CD4-positive, CD25-positive, alpha-beta regulatory T cell (primary cell): Measurements from ENCODE around the gene SLC38A1. TPM values are rescaled to one million over a fixed set of nuclear protein-coding genes. Genes with fewer than 3 reads are reported as not detected.

ENCODE experiments used
- ATAC-seq, 2 donors: fragments of 150-1000 bp; cut with Tn5 transposase; one replicate each; pipeline ENCODE4 v1.10.0; 2021; ENCODE audit warnings: low read depth in 2 of 2, moderate number of reproducible peaks in 2 of 2, moderate library complexity in 1 of 2
- DNase-seq, 3 donors: peaks; one replicate each; pipeline versions ENCODE4 v3.0.0 to v3.0.0-alpha.2; 2012 to 2022; ENCODE audit warnings: mixed read lengths in 1 of 3
- H3K27ac ChIP-seq: one replicate; pipeline ENCODE4 v1.7.0; 2013; ENCODE audit warnings: mild to moderate bottlenecking, low read length; ENCODE audit not compliant: insufficient read depth, poor library complexity, severe bottlenecking
- H3K27me3 ChIP-seq: one replicate; pipeline ENCODE4 v1.7.0; 2013; ENCODE audit warnings: low read length; ENCODE audit not compliant: control insufficient read depth, insufficient read depth
- H3K36me3 ChIP-seq: one replicate; pipeline ENCODE4 v1.7.0; 2013; ENCODE audit warnings: mild to moderate bottlenecking, low read length, moderate library complexity; ENCODE audit not compliant: control insufficient read depth, insufficient read depth
- H3K4me1 ChIP-seq: 2 replicates; pipeline ENCODE4 v1.7.0; 2013; ENCODE audit warnings: mild to moderate bottlenecking, low read length; ENCODE audit not compliant: insufficient read depth, control insufficient read depth, poor library complexity, severe bottlenecking
- H3K4me3 ChIP-seq: one replicate; pipeline ENCODE4 v1.7.0; 2013; ENCODE audit warnings: low read depth, mild to moderate bottlenecking, low read length, moderate library complexity
- H3K9me3 ChIP-seq, 2 experiments: 1 replicate in 1 of 2; 2 replicates in 1 of 2; pipeline ENCODE4 v1.7.0; 2013; ENCODE audit warnings: low read length in 2 of 2, mild to moderate bottlenecking in 1 of 2, moderate library complexity in 1 of 2; ENCODE audit not compliant: control insufficient read depth in 2 of 2
- H3K27ac Mint-ChIP-seq, 3 donors: one replicate each; pipeline ENCODE4 v1.8.0; 2020 to 2022; ENCODE audit warnings: mild to moderate bottlenecking in 3 of 3, mixed read lengths in 3 of 3, moderate library complexity in 2 of 3
- H3K27me3 Mint-ChIP-seq: one replicate; pipeline ENCODE4 v1.8.0; 2022; ENCODE audit warnings: mild to moderate bottlenecking, mixed read lengths
- H3K36me3 Mint-ChIP-seq: one replicate; pipeline ENCODE4 v1.8.0; 2020; ENCODE audit warnings: mixed read lengths
- H3K4me1 Mint-ChIP-seq, 4 donors: one replicate each; pipeline ENCODE4 v1.8.0; 2020 to 2022; ENCODE audit warnings: mixed read lengths in 4 of 4, mild to moderate bottlenecking in 1 of 4
- H3K4me3 Mint-ChIP-seq, 4 donors: one replicate each; pipeline ENCODE4 v1.8.0; 2020 to 2022; ENCODE audit warnings: mild to moderate bottlenecking in 4 of 4, mixed read lengths in 4 of 4, moderate library complexity in 3 of 4
- H3K9me3 Mint-ChIP-seq, 7 donors: one replicate each; pipeline ENCODE4 v1.8.0; 2020 to 2022; ENCODE audit warnings: mixed read lengths in 7 of 7, mild to moderate bottlenecking in 3 of 7, moderate library complexity in 2 of 7
- polyA plus RNA-seq, 4 donors: library from polyadenylated mRNA; unstranded; fragments of 300-500 nt; fragmentation: Illumina TruSeq; gene quantifications; one replicate each; pipeline ENCODE4 v1.2.3, GENCODE V29; 2021
- total RNA-seq: library from RNA; stranded (reverse); gene quantifications from one replicate; pipeline ENCODE4 v1.2.3, GENCODE V29; 2022

SLC38A1 gene
- total and polyA plus RNA-seq, 5 donors from 2014 or later: 257 to 342 (median 276) TPM

DNA sequence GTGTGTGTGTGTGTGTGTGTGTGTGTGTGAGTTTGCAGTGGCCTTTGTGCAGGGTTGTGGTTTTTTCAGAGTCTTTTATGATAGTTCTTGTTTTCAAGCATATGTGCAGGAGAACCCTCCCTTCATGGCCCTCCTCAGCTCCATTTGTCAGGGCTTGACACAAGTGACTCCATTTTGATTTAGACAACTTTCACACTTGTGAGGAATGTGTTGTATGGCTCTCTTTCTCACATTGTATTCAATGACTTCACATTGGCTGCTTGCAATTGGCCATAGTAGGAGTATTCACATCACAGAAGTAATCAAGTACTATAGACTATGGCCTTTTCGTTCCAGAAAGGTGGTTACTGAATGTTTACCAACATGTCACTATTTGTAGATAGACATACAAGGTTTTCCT is 133.1 kb downstream of the SLC38A1 start:
- Histone ChIP-seq H3K27me3 (peaks cover 13% of the 10 kb centered on the region), H3K4me3 (no peak overlapping the region), H3K36me3 (no peaks in the 10 kb centered on the region), H3K4me1 (no peaks in the 10 kb centered on the region), H3K9me3 (no peaks in the 10 kb centered on the region), H3K27ac (no peak overlapping the region)
- Mint-ChIP-seq H3K36me3 (no peaks in the 10 kb centered on the region), H3K27ac (no peak overlapping the region), H3K4me3 (no peak overlapping the region), H3K4me1 (no peaks in the 10 kb centered on the region), H3K27me3 (peaks cover 47% of the 10 kb centered on the region), H3K9me3 (peaks cover 0 to 2% (median 0%) of the 10 kb centered on the region in 7 donors)
- ATAC-seq (no peak), DNase-seq (no peak)

DNA sequence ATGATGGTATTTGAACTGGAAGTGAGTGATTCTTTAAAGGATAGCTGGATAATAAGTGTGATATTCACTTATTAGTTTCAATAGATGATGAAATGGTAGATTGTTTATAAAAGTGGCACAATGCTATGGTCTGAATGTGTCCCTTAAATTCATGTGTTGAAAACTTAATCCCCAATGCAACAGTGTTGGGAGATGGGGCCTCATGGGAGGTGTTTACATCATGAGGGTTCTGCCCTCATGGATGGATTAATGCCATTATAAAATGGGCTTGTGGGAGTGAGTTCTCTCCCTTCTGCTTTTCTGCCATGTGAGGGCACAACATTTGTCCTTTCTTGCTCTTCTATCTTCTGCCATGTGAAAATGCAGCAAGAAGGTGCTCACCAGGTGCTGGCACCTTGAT is 134.0 kb downstream of the SLC38A1 start:
- ATAC-seq: no peak
- no peaks in the 10 kb centered on the region for H3K4me1 ChIP-seq

DNA sequence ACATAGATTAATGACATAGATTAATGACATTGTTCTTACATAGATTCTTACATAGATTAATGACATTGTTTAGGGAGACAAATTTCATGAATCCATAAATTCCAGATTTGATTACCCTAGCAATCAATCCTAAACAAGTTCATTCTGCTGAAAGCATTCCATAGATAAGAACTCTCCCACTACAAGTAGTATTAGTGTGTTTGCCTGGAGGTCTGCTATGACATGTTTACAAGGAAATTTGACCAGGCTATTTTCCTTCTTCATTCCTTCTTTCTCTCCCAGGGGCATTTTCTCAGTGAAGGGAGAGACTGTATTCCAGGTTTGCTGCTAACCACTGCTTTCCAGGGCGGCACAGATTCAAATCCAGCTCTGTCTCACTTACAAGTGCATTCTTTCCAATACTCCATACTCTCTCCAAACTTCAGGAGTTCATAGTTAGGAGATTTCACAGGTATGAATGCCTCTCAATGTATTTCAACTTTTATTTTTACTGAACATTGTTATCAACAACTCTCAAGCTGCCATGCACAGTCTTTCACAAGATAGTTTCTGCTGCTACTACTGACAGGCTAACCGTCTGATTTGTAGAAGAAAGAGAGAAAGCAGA is 134.5 kb downstream of the SLC38A1 start:
- H3K36me3 ChIP-seq: no peaks in the 10 kb centered on the region
- Mint-ChIP-seq H3K9me3 (peaks cover 0 to 2% (median 0%) of the 10 kb centered on the region in 7 donors), H3K27ac (no peak overlapping the region), H3K36me3 (no peaks in the 10 kb centered on the region), H3K4me3 (no peak overlapping the region), H3K4me1 (no peaks in the 10 kb centered on the region), H3K27me3 (peaks cover 45% of the 10 kb centered on the region)
- no peak overlapping the region for H3K27ac ChIP-seq
- ATAC-seq (no peak), DNase-seq (no peak)
- H3K4me1 ChIP-seq: no peaks in the 10 kb centered on the region
- no peak overlapping the region for H3K4me3 ChIP-seq
- no peaks in the 10 kb centered on the region for H3K9me3 ChIP-seq
- H3K27me3 ChIP-seq: peaks cover 12% of the 10 kb centered on the region

More for the DNA sequence above, 134.0 kb downstream of the SLC38A1 start:
- Mint-ChIP-seq H3K27me3 (peaks cover 45% of the 10 kb centered on the region), H3K9me3 (peaks cover 0 to 2% (median 0%) of the 10 kb centered on the region in 7 donors), H3K4me1 (no peaks in the 10 kb centered on the region), H3K4me3 (no peak overlapping the region), H3K36me3 (no peaks in the 10 kb centered on the region), H3K27ac (no peak overlapping the region)
- H3K9me3 ChIP-seq: no peaks in the 10 kb centered on the region
- H3K4me3 ChIP-seq: no peak overlapping the region
- no peaks in the 10 kb centered on the region for H3K36me3 ChIP-seq
- H3K27ac ChIP-seq: no peak overlapping the region
- DNase-seq: no peak
- H3K27me3 ChIP-seq: peaks cover 9% of the 10 kb centered on the region

DNA sequence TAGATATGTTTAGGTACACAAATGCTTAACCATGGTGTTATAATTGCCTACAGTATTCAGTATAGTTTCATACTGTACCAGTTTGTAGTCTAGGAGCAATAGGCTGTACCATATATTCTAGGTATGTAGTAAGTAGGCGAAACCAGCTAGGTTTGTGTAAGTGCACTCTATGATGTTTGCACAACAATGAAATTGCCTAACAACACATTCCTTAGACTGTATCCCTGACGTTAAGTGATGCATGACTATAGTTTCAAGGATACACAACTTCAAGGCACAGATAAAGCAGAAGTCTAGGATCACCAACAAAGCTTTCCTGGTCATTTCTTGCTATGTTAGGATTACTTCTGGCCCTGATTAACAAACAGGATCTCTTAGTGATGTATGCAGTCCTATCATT is 135.1 kb downstream of the SLC38A1 start:
- no peaks in the 10 kb centered on the region for H3K9me3 ChIP-seq
- Mint-ChIP-seq H3K9me3 (peaks cover 0 to 2% (median 0%) of the 10 kb centered on the region in 7 donors), H3K27ac (no peak overlapping the region), H3K4me3 (no peak overlapping the region), H3K4me1 (no peaks in the 10 kb centered on the region), H3K27me3 (peaks cover 48% of the 10 kb centered on the region), H3K36me3 (no peaks in the 10 kb centered on the region)
- H3K27ac ChIP-seq: no peak overlapping the region
- H3K36me3 ChIP-seq: no peaks in the 10 kb centered on the region
- no peaks in the 10 kb centered on the region for H3K4me1 ChIP-seq
- peaks cover 15% of the 10 kb centered on the region for H3K27me3 ChIP-seq
- DNase-seq (no peak), ATAC-seq (no peak)
- no peak overlapping the region for H3K4me3 ChIP-seq

Other genes with a start within 250 kb of the SLC38A1 start
- gene SLC38A2, start 103.7 kb upstream of the SLC38A1 start, total RNA-seq: 186 TPM
- 100 to 1,000 TPM in 1 of 4 donors, 10 to 100 TPM in 3; 53.0 to 110 (median 80.1) TPM for gene SLC38A2, start 103.7 kb upstream of the SLC38A1 start, polyA plus RNA-seq